Measurements from ENCODE around the gene RASSF9.

Gene RASSF9

GRCh38 chr12:85821206-85821605 lies 15.0 kb downstream of the RASSF9 start:
- Histone ChIP-seq H3K4me1 (ENCODE audit: insufficient read depth, insufficient read length) (no peaks in the 10 kb centered on the region), H3K9me3 (ENCODE audit: insufficient read depth, low read length) (no peaks in the 10 kb centered on the region), H3K27me3 (ENCODE audit: insufficient read depth, insufficient read length) (no peaks in the 10 kb centered on the region), H3K4me3 (ENCODE audit: insufficient read length, low read depth) (no peak overlapping the region), H3K36me3 (ENCODE audit: insufficient read depth, insufficient read length, low read length) (no peaks in the 10 kb centered on the region), H3K9ac (ENCODE audit: insufficient read length, low read depth) (no peak overlapping the region)
- TF ChIP-seq ZNF274 (IDR thresholded peaks at IDR 0.05; ENCODE audit: low read depth, low read length) (no peak), YY1 (IDR thresholded peaks at IDR 0.05; ENCODE audit: insufficient read depth, insufficient read length) (no peak), SUZ12 (IDR thresholded peaks at IDR 0.05; ENCODE audit: extremely low read depth, insufficient read depth, insufficient read length) (no peak)
- no peak for DNase-seq (ENCODE audit: low read depth, low spot score)

- DNase-seq (ENCODE audit: low read depth, low spot score) = no peak
- H3K4me3 ChIP-seq (ENCODE audit: insufficient read length, low read depth) = no peak overlapping the region
- H3K4me1 ChIP-seq (ENCODE audit: insufficient read depth, insufficient read length) = no peaks in the 10 kb centered on the region
- no peak overlapping the region for H3K9ac ChIP-seq (ENCODE audit: insufficient read length, low read depth)
- no peaks in the 10 kb centered on the region for H3K9me3 ChIP-seq (ENCODE audit: insufficient read depth, low read length)
- no peaks in the 10 kb centered on the region for H3K27me3 ChIP-seq (ENCODE audit: insufficient read depth, insufficient read length)
- no peaks in the 10 kb centered on the region for H3K36me3 ChIP-seq (ENCODE audit: insufficient read depth, insufficient read length, low read length)
- TF ChIP-seq SUZ12 (IDR thresholded peaks at IDR 0.05; ENCODE audit: extremely low read depth, insufficient read depth, insufficient read length) = no peak
Measured at GRCh38 chr12:85820101-85820500, 16.1 kb downstream of the RASSF9 start.

- TF ChIP-seq ZNF274 (IDR thresholded peaks at IDR 0.05; ENCODE audit: low read depth, low read length) = no peak
- TF ChIP-seq SUZ12 (IDR thresholded peaks at IDR 0.05; ENCODE audit: extremely low read depth, insufficient read depth, insufficient read length) = no peak
- no peak for TF ChIP-seq YY1 (IDR thresholded peaks at IDR 0.05; ENCODE audit: insufficient read depth, insufficient read length)
Measured at GRCh38 chr12:85814741-85815140, 21.5 kb downstream of the RASSF9 start.

GRCh38 chr12:85814071-85814470 lies 22.1 kb downstream of the RASSF9 start:
- Histone ChIP-seq H3K27me3 (ENCODE audit: insufficient read depth, insufficient read length) (no peaks in the 10 kb centered on the region), H3K4me3 (ENCODE audit: insufficient read length, low read depth) (no peak overlapping the region), H3K9ac (ENCODE audit: insufficient read length, low read depth) (no peak overlapping the region), H3K9me3 (ENCODE audit: insufficient read depth, low read length) (no peaks in the 10 kb centered on the region), H3K4me1 (ENCODE audit: insufficient read depth, insufficient read length) (no peaks in the 10 kb centered on the region), H3K36me3 (ENCODE audit: insufficient read depth, insufficient read length, low read length) (no peaks in the 10 kb centered on the region)
- no peak for TF ChIP-seq ZNF274 (IDR thresholded peaks at IDR 0.05; ENCODE audit: low read depth, low read length)
- TF ChIP-seq SUZ12 (IDR thresholded peaks at IDR 0.05; ENCODE audit: extremely low read depth, insufficient read depth, insufficient read length) = no peak
- TF ChIP-seq YY1 (IDR thresholded peaks at IDR 0.05; ENCODE audit: insufficient read depth, insufficient read length) = no peak
- DNase-seq (ENCODE audit: low read depth, low spot score) = no peak

More at GRCh38 chr12:85814741-85815140, 21.5 kb downstream of the RASSF9 start:
- Histone ChIP-seq H3K36me3 (ENCODE audit: insufficient read depth, insufficient read length, low read length) (no peaks in the 10 kb centered on the region), H3K27me3 (ENCODE audit: insufficient read depth, insufficient read length) (no peaks in the 10 kb centered on the region), H3K4me3 (ENCODE audit: insufficient read length, low read depth) (no peak overlapping the region), H3K9me3 (ENCODE audit: insufficient read depth, low read length) (no peaks in the 10 kb centered on the region), H3K9ac (ENCODE audit: insufficient read length, low read depth) (no peak overlapping the region), H3K4me1 (ENCODE audit: insufficient read depth, insufficient read length) (no peaks in the 10 kb centered on the region)
- no peak for DNase-seq (ENCODE audit: low read depth, low spot score)

- H3K27me3 ChIP-seq (ENCODE audit: insufficient read depth, insufficient read length) = no peaks in the 10 kb centered on the region
- TF ChIP-seq ZNF274 (IDR thresholded peaks at IDR 0.05; ENCODE audit: low read depth, low read length) (no peak), YY1 (IDR thresholded peaks at IDR 0.05; ENCODE audit: insufficient read depth, insufficient read length) (no peak), SUZ12 (IDR thresholded peaks at IDR 0.05; ENCODE audit: extremely low read depth, insufficient read depth, insufficient read length) (no peak)
- DNase-seq (ENCODE audit: low read depth, low spot score) = no peak
- no peaks in the 10 kb centered on the region for H3K4me1 ChIP-seq (ENCODE audit: insufficient read depth, insufficient read length)
- no peak overlapping the region for H3K9ac ChIP-seq (ENCODE audit: insufficient read length, low read depth)
- no peak overlapping the region for H3K4me3 ChIP-seq (ENCODE audit: insufficient read length, low read depth)
- no peaks in the 10 kb centered on the region for H3K36me3 ChIP-seq (ENCODE audit: insufficient read depth, insufficient read length, low read length)
- H3K9me3 ChIP-seq (ENCODE audit: insufficient read depth, low read length) = no peaks in the 10 kb centered on the region
Measured at GRCh38 chr12:85809500-85809899, 26.7 kb downstream of the RASSF9 start.

GRCh38 chr12:85807730-85808129 lies 28.5 kb downstream of the RASSF9 start:
- Histone ChIP-seq H3K27me3 (ENCODE audit: insufficient read depth, insufficient read length) (no peaks in the 10 kb centered on the region), H3K9ac (ENCODE audit: insufficient read length, low read depth) (no peak overlapping the region), H3K36me3 (ENCODE audit: insufficient read depth, insufficient read length, low read length) (no peaks in the 10 kb centered on the region), H3K9me3 (ENCODE audit: insufficient read depth, low read length) (no peaks in the 10 kb centered on the region), H3K4me1 (ENCODE audit: insufficient read depth, insufficient read length) (no peaks in the 10 kb centered on the region), H3K4me3 (ENCODE audit: insufficient read length, low read depth) (no peak overlapping the region)
- no peak for DNase-seq (ENCODE audit: low read depth, low spot score)
- TF ChIP-seq SUZ12 (IDR thresholded peaks at IDR 0.05; ENCODE audit: extremely low read depth, insufficient read depth, insufficient read length) (no peak), ZNF274 (IDR thresholded peaks at IDR 0.05; ENCODE audit: low read depth, low read length) (no peak)

- no peak overlapping the region for H3K4me3 ChIP-seq (ENCODE audit: insufficient read length, low read depth)
- no peak overlapping the region for H3K9ac ChIP-seq (ENCODE audit: insufficient read length, low read depth)
- no peak for DNase-seq (ENCODE audit: low read depth, low spot score)
- no peaks in the 10 kb centered on the region for H3K9me3 ChIP-seq (ENCODE audit: insufficient read depth, low read length)
- TF ChIP-seq YY1 (IDR thresholded peaks at IDR 0.05; ENCODE audit: insufficient read depth, insufficient read length) = no peak
- TF ChIP-seq ZNF274 (IDR thresholded peaks at IDR 0.05; ENCODE audit: low read depth, low read length) = no peak
- no peak for TF ChIP-seq SUZ12 (IDR thresholded peaks at IDR 0.05; ENCODE audit: extremely low read depth, insufficient read depth, insufficient read length)
- no peaks in the 10 kb centered on the region for H3K4me1 ChIP-seq (ENCODE audit: insufficient read depth, insufficient read length)
- no peaks in the 10 kb centered on the region for H3K27me3 ChIP-seq (ENCODE audit: insufficient read depth, insufficient read length)
- H3K36me3 ChIP-seq (ENCODE audit: insufficient read depth, insufficient read length, low read length) = no peaks in the 10 kb centered on the region
Measured at GRCh38 chr12:85805654-85806053, 30.6 kb downstream of the RASSF9 start.

- no peak overlapping the region for H3K9ac ChIP-seq (ENCODE audit: insufficient read length, low read depth)
- H3K36me3 ChIP-seq (ENCODE audit: insufficient read depth, insufficient read length, low read length) = no peaks in the 10 kb centered on the region
- H3K9me3 ChIP-seq (ENCODE audit: insufficient read depth, low read length) = no peaks in the 10 kb centered on the region
- DNase-seq (ENCODE audit: low read depth, low spot score) = no peak
- H3K27me3 ChIP-seq (ENCODE audit: insufficient read depth, insufficient read length) = no peaks in the 10 kb centered on the region
- H3K4me3 ChIP-seq (ENCODE audit: insufficient read length, low read depth) = no peak overlapping the region
- TF ChIP-seq ZNF274 (IDR thresholded peaks at IDR 0.05; ENCODE audit: low read depth, low read length) (no peak), SUZ12 (IDR thresholded peaks at IDR 0.05; ENCODE audit: extremely low read depth, insufficient read depth, insufficient read length) (no peak), YY1 (IDR thresholded peaks at IDR 0.05; ENCODE audit: insufficient read depth, insufficient read length) (no peak)
- H3K4me1 ChIP-seq (ENCODE audit: insufficient read depth, insufficient read length) = no peaks in the 10 kb centered on the region
Measured at GRCh38 chr12:85804663-85805062, 31.5 kb downstream of the RASSF9 start.

Measured in NT2/D1 (cell line).